Measurements from ENCODE around the gene ENPP5. TPM values are rescaled to one million over a fixed set of nuclear protein-coding genes. Genes with fewer than 3 reads are reported as not detected.

Gene ENPP5, protein sequence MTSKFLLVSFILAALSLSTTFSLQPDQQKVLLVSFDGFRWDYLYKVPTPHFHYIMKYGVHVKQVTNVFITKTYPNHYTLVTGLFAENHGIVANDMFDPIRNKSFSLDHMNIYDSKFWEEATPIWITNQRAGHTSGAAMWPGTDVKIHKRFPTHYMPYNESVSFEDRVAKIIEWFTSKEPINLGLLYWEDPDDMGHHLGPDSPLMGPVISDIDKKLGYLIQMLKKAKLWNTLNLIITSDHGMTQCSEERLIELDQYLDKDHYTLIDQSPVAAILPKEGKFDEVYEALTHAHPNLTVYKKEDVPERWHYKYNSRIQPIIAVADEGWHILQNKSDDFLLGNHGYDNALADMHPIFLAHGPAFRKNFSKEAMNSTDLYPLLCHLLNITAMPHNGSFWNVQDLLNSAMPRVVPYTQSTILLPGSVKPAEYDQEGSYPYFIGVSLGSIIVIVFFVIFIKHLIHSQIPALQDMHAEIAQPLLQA
- 0.13 and 0.65 TPM in 2 replicates for total RNA-seq

DNA sequence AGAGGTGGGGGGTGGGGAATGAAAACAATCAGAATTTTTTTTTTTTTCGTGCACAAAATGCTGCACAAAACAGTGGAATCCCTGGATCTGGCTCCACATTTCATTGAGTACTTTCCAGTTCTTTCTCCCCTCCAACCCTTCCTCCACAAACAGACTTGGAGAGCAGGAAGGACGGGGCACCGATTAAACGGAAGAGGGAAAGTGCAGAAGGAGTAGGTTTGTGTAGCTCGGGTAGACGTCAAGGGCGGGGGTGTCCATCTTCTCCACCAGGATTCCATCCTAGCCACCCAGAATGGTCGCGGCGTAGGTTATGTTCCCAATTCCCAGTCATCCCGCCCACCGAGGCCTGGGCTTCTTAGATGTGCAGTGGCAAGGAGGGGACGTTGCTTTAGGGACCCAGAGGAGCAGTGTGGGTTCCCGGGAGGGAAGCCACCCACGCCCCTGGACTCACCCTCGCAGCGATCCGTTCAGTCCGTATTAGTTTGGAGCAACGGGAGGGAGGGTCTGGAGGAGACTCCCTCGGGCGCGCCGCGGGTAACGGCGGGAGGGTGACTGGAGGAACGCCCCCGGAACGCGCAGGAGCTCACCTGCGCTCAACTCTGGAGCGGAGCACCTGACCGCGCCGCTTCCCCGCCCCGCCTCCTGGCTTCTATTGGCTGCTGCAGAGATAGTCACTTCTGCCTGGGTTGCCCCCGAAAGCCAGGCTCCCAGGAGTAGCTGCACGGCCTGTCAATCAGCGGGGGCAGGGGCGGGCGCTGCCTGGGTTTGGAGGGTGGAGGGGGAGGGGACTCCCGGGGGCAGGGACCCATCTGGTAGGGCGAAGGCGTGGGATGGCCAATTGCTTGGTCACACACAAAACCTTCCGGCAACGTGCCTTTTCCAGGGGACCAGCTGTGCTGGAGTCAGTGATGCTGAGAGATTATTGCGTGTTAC lies at the start of gene ENPP5:
Gene ENPP5 (minus strand): TSS at position 624 of the 933 bp plus-strand sequence. CDS start 2,718 bp downstream, outside the sequence.

DNA sequence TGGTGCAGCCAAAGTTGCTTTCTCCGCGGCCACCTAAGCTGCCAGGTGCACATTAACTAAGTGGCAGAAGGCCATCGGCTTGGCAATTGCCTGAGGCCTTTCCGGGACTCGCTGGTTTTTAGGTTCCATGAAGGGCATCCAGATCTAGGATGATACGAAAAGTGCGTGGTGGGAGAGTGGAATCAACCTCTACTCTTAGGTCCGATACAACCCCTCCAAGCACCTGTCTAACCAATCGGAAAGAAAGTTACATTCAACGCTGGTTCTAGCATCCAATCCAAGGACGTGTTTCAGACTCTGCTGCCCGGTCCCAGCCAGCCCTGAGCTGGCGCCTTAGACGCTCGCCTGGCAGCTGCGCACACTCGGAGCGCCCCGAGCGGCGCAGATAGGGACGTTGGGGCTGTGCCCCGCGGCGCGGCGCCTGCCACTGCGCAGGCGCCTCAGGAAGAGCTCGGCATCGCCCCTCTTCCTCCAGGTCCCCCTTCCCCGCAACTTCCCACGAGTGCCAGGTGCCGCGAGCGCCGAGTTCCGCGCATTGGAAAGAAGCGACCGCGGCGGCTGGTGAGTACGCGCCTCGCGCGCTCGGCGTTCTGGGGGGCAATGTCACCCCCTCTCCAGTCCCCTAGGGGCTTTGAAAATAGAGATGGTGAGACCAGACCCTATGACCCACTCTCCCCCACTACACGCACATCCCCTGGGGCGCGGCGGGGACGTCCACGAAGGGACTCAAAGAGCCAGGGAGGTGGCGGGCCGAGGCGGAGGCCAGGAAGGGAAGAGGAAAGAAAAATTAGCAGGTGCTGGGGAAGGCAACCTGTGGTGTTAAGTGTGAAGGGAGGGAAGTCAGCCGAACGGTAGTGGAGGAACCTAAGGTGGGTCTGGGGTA lies 40.9 kb downstream of the ENPP5 start, which contains the start of gene ENPP4:
Gene ENPP4 (plus strand): TSS at position 361 of the 883 bp plus-strand sequence. CDS start 9,595 bp downstream, outside the sequence.

Other genes with a start within 250 kb of the ENPP5 start
- gene CLIC5, start 155.1 kb downstream of the ENPP5 start, total RNA-seq, result under 0.01 TPM in 1 of 2 replicates, not detected in the other
- gene ENPP4, start 41.0 kb downstream of the ENPP5 start, total RNA-seq, result 1.6 and 2.4 TPM in 2 replicates

All from articular chondrocyte of knee joint (primary cell).